DOHH2 (cell line): ENCODE measurements around the gene HPCA.

Experiments used
- H3F3A ChIP-seq: fragments of 200-600 bp; sonication (generic), shearing (Covaris generic); 2 replicates; pipeline ENCODE4 v1.6.0; 2016; ENCODE audit warnings: antibody characterized with exemption, mild to moderate bottlenecking; ENCODE audit not compliant: control insufficient read depth, insufficient read depth
- H3K27ac ChIP-seq: fragments of 200-600 bp; sonication (generic); 2 replicates; pipeline ENCODE4 v1.5.1; 2014; ENCODE audit warnings: low read depth, mild to moderate bottlenecking, low read length, moderate library complexity
- H3K27me3 ChIP-seq: fragments of 200-600 bp; sonication (generic); 2 replicates; pipeline ENCODE4 v1.6.1; 2014; ENCODE audit warnings: mild to moderate bottlenecking, low read length, mixed read lengths; ENCODE audit not compliant: control insufficient read depth
- H3K36me3 ChIP-seq: fragments of 200-600 bp; sonication (generic); 2 replicates; pipeline ENCODE4 v1.6.1; 2014; ENCODE audit warnings: mild to moderate bottlenecking, low read length, moderate library complexity, mixed read lengths; ENCODE audit not compliant: control insufficient read depth
- H3K4me1 ChIP-seq: fragments of 200-600 bp; sonication (generic); 2 replicates; pipeline ENCODE4 v1.6.1; 2014; ENCODE audit warnings: mild to moderate bottlenecking, low read length, mixed read lengths; ENCODE audit not compliant: control insufficient read depth
- H3K4me2 ChIP-seq: fragments of 200-600 bp; sonication (generic); 2 replicates; pipeline ENCODE4 v1.6.0; 2014; ENCODE audit warnings: mild to moderate bottlenecking, low read length, moderate library complexity
- H3K4me3 ChIP-seq: fragments of 200-600 bp; sonication (generic); 2 replicates; pipeline ENCODE4 v1.5.1; 2014; ENCODE audit warnings: mild to moderate bottlenecking, low read length, mixed read lengths
- H3K79me2 ChIP-seq: fragments of 200-600 bp; sonication (generic); 2 replicates; pipeline ENCODE4 v1.6.1; 2014; ENCODE audit warnings: mild to moderate bottlenecking, low read length, mixed read lengths; ENCODE audit not compliant: control insufficient read depth
- H3K9me2 ChIP-seq: fragments of 200-600 bp; sonication (generic); replicated peaks from 2 replicates; pipeline ENCODE4 v1.6.1; 2014; ENCODE audit warnings: mild to moderate bottlenecking, low read length, mixed read lengths; ENCODE audit not compliant: control insufficient read depth
- H3K9me3 ChIP-seq: fragments of 200-600 bp; sonication (generic); 2 replicates; pipeline ENCODE4 v1.6.1; 2014; ENCODE audit warnings: antibody characterized with exemption, low read length, mixed read lengths; ENCODE audit not compliant: control insufficient read depth, insufficient read depth
- H4K20me1 ChIP-seq: fragments of 200-600 bp; sonication (generic); 2 replicates; pipeline ENCODE4 v1.6.0; 2014; ENCODE audit warnings: low read depth, mild to moderate bottlenecking, antibody characterized with exemption, low read length, moderate library complexity; ENCODE audit not compliant: control insufficient read depth, insufficient read depth
- CTCF ChIP-seq: fragments of 200-600 bp; sonication (generic); IDR thresholded peaks from one replicate; pipeline ENCODE4 v1.5.1; 2014; ENCODE audit warnings: antibody characterized with exemption, mild to moderate bottlenecking, low read depth, low read length; ENCODE audit not compliant: poor library complexity, severe bottlenecking
- EZH2phosphoT487 ChIP-seq: fragments of 200-600 bp; sonication (generic); IDR thresholded peaks from 2 replicates; pipeline ENCODE4 v1.6.1; 2017; ENCODE audit warnings: borderline replicate concordance, mild to moderate bottlenecking, antibody characterized with exemption, low read length, moderate library complexity, mixed read lengths

HPCA gene

GRCh38 chr1:32895325-32896215 lies 9.3 kb downstream of the HPCA start:
- H3K27me3 ChIP-seq = peaks cover 37% of the 10 kb centered on the region

GRCh38 chr1:32896451-32896850 lies 10.2 kb downstream of the HPCA start:
- TF ChIP-seq CTCF (no peak), EZH2phosphoT487 (no peak)
- Histone ChIP-seq H3F3A (no peaks in the 10 kb centered on the region), H4K20me1 (no peaks in the 10 kb centered on the region), H3K4me3 (no peak overlapping the region), H3K36me3 (no peaks in the 10 kb centered on the region), H3K4me2 (no peak overlapping the region), H3K9me2 (no peaks in the 10 kb centered on the region), H3K27me3 (peaks cover 42% of the 10 kb centered on the region), H3K9me3 (no peaks in the 10 kb centered on the region), H3K27ac (no peak overlapping the region), H3K4me1 (peaks cover 5% of the 10 kb centered on the region), H3K79me2 (no peaks in the 10 kb centered on the region)

More at GRCh38 chr1:32895325-32896215, 9.3 kb downstream of the HPCA start:
- Histone ChIP-seq H3K9me2 (no peaks in the 10 kb centered on the region), H3K36me3 (no peaks in the 10 kb centered on the region), H3K4me3 (no peak overlapping the region), H3K4me2 (no peak overlapping the region), H3K9me3 (no peaks in the 10 kb centered on the region), H3K79me2 (no peaks in the 10 kb centered on the region), H3K4me1 (peaks cover under 1% of the 10 kb centered on the region; the same call in 1 of the 2 replicates), H4K20me1 (no peaks in the 10 kb centered on the region), H3F3A (no peaks in the 10 kb centered on the region), H3K27ac (no peak overlapping the region)
- TF ChIP-seq EZH2phosphoT487 (no peak), CTCF (no peak)

GRCh38 chr1:32897082-32898049 lies 11.1 kb downstream of the HPCA start:
- Histone ChIP-seq H3K9me3 (no peaks in the 10 kb centered on the region), H3F3A (no peaks in the 10 kb centered on the region), H3K4me1 (peaks cover 8% of the 10 kb centered on the region), H3K9me2 (no peaks in the 10 kb centered on the region), H3K4me3 (no peak overlapping the region), H3K27ac (no peak overlapping the region), H3K36me3 (no peaks in the 10 kb centered on the region), H3K27me3 (peaks cover 46% of the 10 kb centered on the region), H4K20me1 (no peaks in the 10 kb centered on the region), H3K79me2 (no peaks in the 10 kb centered on the region), H3K4me2 (no peak overlapping the region)
- TF ChIP-seq CTCF = no peak
- TF ChIP-seq EZH2phosphoT487 = no peak
